Measurements from ENCODE around the gene PAPOLG.

GRCh38 chr2:60836491-60836890 lies 80.4 kb downstream of the PAPOLG start:
- TF ChIP-seq CTCF (IDR thresholded peaks at IDR 0.05) (no peak), POLR2A (IDR thresholded peaks at IDR 0.05) (no peak), POLR2AphosphoS5 (IDR thresholded peaks at IDR 0.05; ENCODE audit: insufficient read depth in 1 of 2, low read depth in 1 of 2) (no peak)
